ENCODE data around the gene ARHGAP42. TPM values are rescaled to one million over a fixed set of nuclear protein-coding genes. Genes with fewer than 3 reads are reported as not detected.

Gene ARHGAP42
- total RNA-seq, 1 donor from 2014 or later: 19.1 TPM

GRCh38 chr11:100887659-100888058 is 200.6 kb downstream of the ARHGAP42 start:
- no peaks in the 10 kb centered on the region for H3K36me3 Mint-ChIP-seq (ENCODE audit: low read depth, unreplicated experiment)
- H3K27ac Mint-ChIP-seq (ENCODE audit: unreplicated experiment): no peak overlapping the region
- H3K4me1 Mint-ChIP-seq (ENCODE audit: unreplicated experiment): no peaks in the 10 kb centered on the region
- no peak for TF ChIP-seq CTCF (IDR thresholded peaks at IDR 0.05; ENCODE audit: unreplicated experiment)
- no peak for DNase-seq (ENCODE audit: low spot score)
- no peaks in the 10 kb centered on the region for H3K27me3 Mint-ChIP-seq (ENCODE audit: unreplicated experiment)
- H3K9me3 Mint-ChIP-seq (ENCODE audit: unreplicated experiment): no peaks in the 10 kb centered on the region
- H3K4me3 Mint-ChIP-seq (ENCODE audit: unreplicated experiment): no peak overlapping the region

DNA sequence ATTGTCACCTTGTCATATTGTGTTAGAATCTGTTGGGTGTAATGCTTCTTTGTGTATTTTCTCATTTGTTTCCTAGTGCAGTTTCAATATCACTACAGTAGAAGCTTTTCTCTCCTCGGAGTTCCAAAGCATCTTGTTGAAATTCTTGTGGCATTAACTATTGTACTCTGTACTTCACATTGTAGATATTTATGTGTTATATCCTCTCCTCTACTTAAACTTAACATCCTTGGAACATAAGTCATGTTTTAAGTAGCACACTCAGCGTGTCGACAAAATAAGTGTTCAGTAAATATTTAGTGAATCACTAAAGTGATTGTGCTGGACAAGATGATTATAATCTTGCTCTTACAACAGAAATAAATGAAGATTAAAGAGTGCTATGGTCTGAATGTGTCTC is 201.7 kb downstream of the ARHGAP42 start:
- Mint-ChIP-seq H3K4me3 (ENCODE audit: unreplicated experiment) (no peak overlapping the region), H3K27me3 (ENCODE audit: unreplicated experiment) (no peaks in the 10 kb centered on the region), H3K27ac (ENCODE audit: unreplicated experiment) (no peak overlapping the region), H3K4me1 (ENCODE audit: unreplicated experiment) (no peaks in the 10 kb centered on the region), H3K9me3 (ENCODE audit: unreplicated experiment) (no peaks in the 10 kb centered on the region), H3K36me3 (ENCODE audit: low read depth, unreplicated experiment) (no peaks in the 10 kb centered on the region)
- no peak for DNase-seq (ENCODE audit: low spot score)
- TF ChIP-seq CTCF (IDR thresholded peaks at IDR 0.05; ENCODE audit: unreplicated experiment): no peak

GRCh38 chr11:100889758-100890157 is 202.7 kb downstream of the ARHGAP42 start:
- H3K9me3 Mint-ChIP-seq (ENCODE audit: unreplicated experiment): no peaks in the 10 kb centered on the region
- H3K4me3 Mint-ChIP-seq (ENCODE audit: unreplicated experiment): no peak overlapping the region
- no peak for TF ChIP-seq CTCF (IDR thresholded peaks at IDR 0.05; ENCODE audit: unreplicated experiment)
- H3K4me1 Mint-ChIP-seq (ENCODE audit: unreplicated experiment): no peaks in the 10 kb centered on the region
- H3K36me3 Mint-ChIP-seq (ENCODE audit: low read depth, unreplicated experiment): no peaks in the 10 kb centered on the region
- no peak for DNase-seq (ENCODE audit: low spot score)
- no peaks in the 10 kb centered on the region for H3K27me3 Mint-ChIP-seq (ENCODE audit: unreplicated experiment)
- no peak overlapping the region for H3K27ac Mint-ChIP-seq (ENCODE audit: unreplicated experiment)

DNA sequence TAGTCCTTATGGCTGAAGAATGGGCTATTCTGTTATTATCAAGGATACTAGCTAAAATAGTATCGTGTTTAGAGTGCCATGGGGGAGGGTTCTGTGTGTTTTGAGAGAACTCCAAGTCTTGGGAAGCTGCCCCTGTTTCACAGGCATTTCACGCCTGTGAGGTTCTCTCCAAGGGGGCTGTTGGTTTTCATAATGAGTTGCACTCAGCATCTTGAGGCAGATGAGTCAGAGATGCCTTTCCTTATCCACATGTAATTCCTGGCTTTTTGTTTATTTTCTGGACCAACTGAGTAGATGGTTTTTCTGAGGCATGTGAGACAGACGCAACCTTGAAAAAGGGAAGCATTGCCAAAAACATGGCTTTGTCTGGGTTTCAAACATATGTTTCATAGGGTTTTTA is 203.7 kb downstream of the ARHGAP42 start:
- no peaks in the 10 kb centered on the region for H3K36me3 Mint-ChIP-seq (ENCODE audit: low read depth, unreplicated experiment)
- H3K27ac Mint-ChIP-seq (ENCODE audit: unreplicated experiment): no peak overlapping the region
- no peaks in the 10 kb centered on the region for H3K27me3 Mint-ChIP-seq (ENCODE audit: unreplicated experiment)
- no peak for TF ChIP-seq CTCF (IDR thresholded peaks at IDR 0.05; ENCODE audit: unreplicated experiment)
- no peak for DNase-seq (ENCODE audit: low spot score)
- no peaks in the 10 kb centered on the region for H3K9me3 Mint-ChIP-seq (ENCODE audit: unreplicated experiment)
- no peaks in the 10 kb centered on the region for H3K4me1 Mint-ChIP-seq (ENCODE audit: unreplicated experiment)
- H3K4me3 Mint-ChIP-seq (ENCODE audit: unreplicated experiment): no peak overlapping the region

GRCh38 chr11:100892886-100893285 is 205.8 kb downstream of the ARHGAP42 start:
- H3K4me1 Mint-ChIP-seq (ENCODE audit: unreplicated experiment): peaks cover 2% of the 10 kb centered on the region
- no peaks in the 10 kb centered on the region for H3K36me3 Mint-ChIP-seq (ENCODE audit: low read depth, unreplicated experiment)
- no peaks in the 10 kb centered on the region for H3K27me3 Mint-ChIP-seq (ENCODE audit: unreplicated experiment)
- H3K4me3 Mint-ChIP-seq (ENCODE audit: unreplicated experiment): no peak overlapping the region
- no peak for DNase-seq (ENCODE audit: low spot score)
- no peaks in the 10 kb centered on the region for H3K9me3 Mint-ChIP-seq (ENCODE audit: unreplicated experiment)
- no peak overlapping the region for H3K27ac Mint-ChIP-seq (ENCODE audit: unreplicated experiment)
- TF ChIP-seq CTCF (IDR thresholded peaks at IDR 0.05; ENCODE audit: unreplicated experiment): no peak

All from endothelial cell (in vitro differentiated cells).